ENCODE data around the gene CCM2L. TPM values are rescaled to one million over a fixed set of nuclear protein-coding genes. Genes with fewer than 3 reads are reported as not detected.

Gene CCM2L
- total and polyA plus RNA-seq, 9 of the 15 experiments (the other 6 are each of a cell fraction or from before 2014, with no cell fraction given) = 0.04 TPM; not detected in 8

GRCh38 chr20:32006053-32006452, 4.2 kb upstream of the CCM2L start (continued):
- no peak for TF ChIP-seq BCLAF1 (IDR thresholded peaks at IDR 0.05; ENCODE audit: borderline replicate concordance in 1 of 2, control insufficient read depth in 1 of 2, low read depth in 2 of 2, low read length in 1 of 2)
- no peak for TF ChIP-seq ZBTB26 (CRISPR knock-in tag; IDR thresholded peaks at IDR 0.05)
- TF ChIP-seq PTTG1 (tag; IDR thresholded peaks at IDR 0.05; ENCODE audit: low read depth) = peak; percentile 78
- 0 out of 2 replicates have a peak, but pooled peaks have one; percentile 23 for TF ChIP-seq HINFP (tag; conservative IDR thresholded peaks at IDR 0.05; ENCODE audit: low read depth)
- no peak for TF ChIP-seq ZNF217 (CRISPR knock-in tag; IDR thresholded peaks at IDR 0.05)
- no peak for TF ChIP-seq BDP1 (IDR thresholded peaks at IDR 0.05; ENCODE audit: insufficient read depth, insufficient read length)
- TF ChIP-seq MXD1 (CRISPR knock-in tag; IDR thresholded peaks at IDR 0.05; ENCODE audit: borderline replicate concordance, poor library complexity, severe bottlenecking) = no peak
- TF ChIP-seq ZKSCAN1 (IDR thresholded peaks at IDR 0.05; ENCODE audit: low read depth, low read length) = no peak
- TF ChIP-seq PHF8 (IDR thresholded peaks at IDR 0.05; ENCODE audit: borderline replicate concordance, low read length) = no peak
- no peak for TF ChIP-seq MTF1 (CRISPR knock-in tag; IDR thresholded peaks at IDR 0.05; ENCODE audit: borderline replicate concordance)

Measured in K562 (cell line).